GM12878 (cell line): ENCODE measurements around the gene PALD1. TPM values are rescaled to one million over a fixed set of nuclear protein-coding genes. Genes with fewer than 3 reads are reported as not detected.

ENCODE experiments used
- ASH2L ChIP-seq: fragments of 300-600, 200-600 bp; sonication (generic); IDR thresholded peaks from 2 replicates; pipeline ENCODE4 v1.6.1; 2017; ENCODE audit warnings: low read depth, mild to moderate bottlenecking, borderline replicate concordance
- ATF7 ChIP-seq: fragments of 450-650 bp; IDR thresholded peaks from 2 replicates; pipeline ENCODE4 v1.6.1; 2016; ENCODE audit warnings: low read depth, mild to moderate bottlenecking
- BCL11A ChIP-seq: IDR thresholded peaks from 2 replicates; pipeline ENCODE4 v1.6.1; 2011; ENCODE audit warnings: low read depth, low read length
- CREM ChIP-seq: IDR thresholded peaks from 2 replicates; pipeline ENCODE4 v1.6.1; 2014; ENCODE audit warnings: antibody characterized with exemption, low read depth
- EP300 ChIP-seq, 2 experiments: fragments of 150-350 bp in 1 of 2; IDR thresholded peaks; 2 replicates each; pipeline ENCODE4 v1.6.1; 2011 to 2012; ENCODE audit warnings: low read depth in 2 of 2, low read length in 2 of 2, borderline replicate concordance in 1 of 2, improper control_type of control experiment in 1 of 2, inconsistent platforms in 1 of 2; ENCODE audit not compliant: control insufficient read depth in 1 of 2
- EZH2 ChIP-seq: IDR thresholded peaks from 2 replicates; pipeline ENCODE4 v1.6.1; 2012; ENCODE audit warnings: low read depth, mild to moderate bottlenecking, control low read depth, inconsistent platforms, low read length, borderline replicate concordance; ENCODE audit not compliant: control insufficient read depth
- MAX ChIP-seq: IDR thresholded peaks from 2 replicates; pipeline ENCODE4 v1.6.1; 2012; ENCODE audit warnings: low read depth, low read length, improper control_type of control experiment
- MXI1 ChIP-seq: fragments of 150-350 bp; IDR thresholded peaks from 2 replicates; pipeline ENCODE4 v1.6.1; 2011; ENCODE audit warnings: low read depth, mild to moderate bottlenecking, inconsistent platforms, low read length, improper control_type of control experiment
- RB1 ChIP-seq: fragments of 450-650 bp; formaldehyde crosslinking; IDR thresholded peaks from 2 replicates; pipeline ENCODE4 v1.6.1; 2017; ENCODE audit warnings: mild to moderate bottlenecking, borderline replicate concordance
- RBBP5 ChIP-seq: fragments of 200-600 bp; sonication (generic); conservative IDR thresholded peaks from 2 replicates; pipeline ENCODE4 v1.6.1; 2016
- RELA ChIP-seq: fragments of 450-650 bp; IDR thresholded peaks from 2 replicates; pipeline ENCODE4 v1.8.0; 2014; ENCODE audit warnings: borderline replicate concordance; ENCODE audit not compliant: partially characterized antibody
- SMAD1 ChIP-seq: fragments of 450-650 bp; IDR thresholded peaks from 2 replicates; pipeline ENCODE4 v1.6.1; 2018; ENCODE audit warnings: mild to moderate bottlenecking, low read depth; ENCODE audit not compliant: partially characterized antibody
- STAT3 ChIP-seq: IDR thresholded peaks from 2 replicates; pipeline ENCODE4 v1.6.1; 2011; ENCODE audit warnings: low read depth, low read length, improper control_type of control experiment
- TCF12 ChIP-seq: IDR thresholded peaks from 2 replicates; pipeline ENCODE4 v1.6.1; 2011; ENCODE audit warnings: low read depth, mild to moderate bottlenecking, low read length
- USF1 ChIP-seq: IDR thresholded peaks from 2 replicates; pipeline ENCODE4 v1.6.1; 2011; ENCODE audit warnings: borderline replicate concordance, low read depth, mild to moderate bottlenecking, moderate library complexity, mixed read lengths, low read length; ENCODE audit not compliant: insufficient read depth; ENCODE audit errors: extremely low read length
- ZNF217 ChIP-seq: fragments of 450-650 bp; IDR thresholded peaks from 2 replicates; pipeline ENCODE4 v1.6.1; 2017; ENCODE audit warnings: antibody characterized with exemption, mild to moderate bottlenecking
- polyA plus RNA-seq, 11 experiments: library from polyadenylated mRNA; depleted of rRNA in 4 of 11; unstranded in 6 of 11; stranded (reverse) in 5 of 11; fragments of >200 nt; fragmentation: Nextera tagmentation in 4 of 11; fragmentation: Illumina TruSeq in 1 of 11; extraction: Ambion mirVana in 4 of 11; extraction: Trizol in 1 of 11; gene quantifications; 1 replicate in 1 of 11; 2 replicates in 10 of 11; pipeline versions ENCODE4 v1.2.1 to v1.2.3, GENCODE V29; 2011 to 2016; ENCODE audit warnings: inconsistent platforms in 2 of 11, missing spikeins in 2 of 11, low read depth in 1 of 11
- total RNA-seq, 4 experiments: library from RNA; depleted of rRNA in 3 of 4; stranded (reverse); fragments of >200 nt in 3 of 4; fragmentation: Illumina TruSeq in 1 of 4; extraction: Trizol in 1 of 4; gene quantifications; 2 replicates each; pipeline versions ENCODE4 v1.2.1 to v1.2.3, GENCODE V29; 2013 to 2021
- TF ChIP-seq, protein P1 (sequence below): fragments of 450-650 bp; IDR thresholded peaks from 2 replicates; pipeline ENCODE4 v1.6.1; 2017; ENCODE audit warnings: mild to moderate bottlenecking
- TF ChIP-seq, protein P2 (sequence below): fragments of 450-650 bp; formaldehyde crosslinking; IDR thresholded peaks from 2 replicates; pipeline ENCODE4 v1.4.0; 2020; ENCODE audit warnings: mild to moderate bottlenecking, moderate library complexity
- TF ChIP-seq, protein P3 (sequence below): IDR thresholded peaks from 2 replicates; pipeline ENCODE4 v1.6.1; 2011; ENCODE audit warnings: low read depth, low read length, improper control_type of control experiment, borderline replicate concordance
- TF ChIP-seq, protein P4 (sequence below): IDR thresholded peaks from 2 replicates; pipeline ENCODE4 v1.6.1; 2011; ENCODE audit warnings: borderline replicate concordance, low read depth, mild to moderate bottlenecking, moderate library complexity, low read length; ENCODE audit not compliant: insufficient read depth, poor library complexity, severe bottlenecking

PALD1 gene
- total and polyA plus RNA-seq, 10 of the 15 experiments (the other 5 are each of a cell fraction or from before 2014, with no cell fraction given): 0.43 to 20.9 (median 9.0) TPM

DNA sequence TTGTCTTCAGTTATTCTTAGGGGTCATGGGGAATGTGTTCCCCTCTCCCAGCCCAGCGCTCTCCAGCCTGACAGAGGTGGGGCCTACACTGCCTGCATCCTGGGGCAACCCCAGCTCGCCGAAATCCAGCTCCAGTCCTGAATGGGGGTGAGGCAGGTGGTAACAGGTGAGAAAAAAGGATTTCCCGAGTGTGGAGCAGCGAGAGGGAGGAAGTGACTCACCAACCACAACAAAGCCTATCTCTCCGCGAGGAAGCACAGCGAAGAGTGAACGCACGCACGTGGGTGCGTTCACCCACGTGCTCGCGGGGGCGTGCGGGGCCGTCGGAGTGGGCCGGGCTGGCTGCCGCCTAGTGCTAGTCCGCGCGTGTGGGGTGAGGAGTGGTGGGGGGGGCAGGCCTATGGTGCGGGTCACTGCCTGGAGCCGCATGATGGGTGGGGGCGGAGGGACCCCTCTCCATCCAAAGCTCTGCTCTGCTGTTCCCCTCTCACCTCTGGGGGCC lies 855 bp upstream of the PALD1 start (continued):
- TF ChIP-seq, protein P1, sequence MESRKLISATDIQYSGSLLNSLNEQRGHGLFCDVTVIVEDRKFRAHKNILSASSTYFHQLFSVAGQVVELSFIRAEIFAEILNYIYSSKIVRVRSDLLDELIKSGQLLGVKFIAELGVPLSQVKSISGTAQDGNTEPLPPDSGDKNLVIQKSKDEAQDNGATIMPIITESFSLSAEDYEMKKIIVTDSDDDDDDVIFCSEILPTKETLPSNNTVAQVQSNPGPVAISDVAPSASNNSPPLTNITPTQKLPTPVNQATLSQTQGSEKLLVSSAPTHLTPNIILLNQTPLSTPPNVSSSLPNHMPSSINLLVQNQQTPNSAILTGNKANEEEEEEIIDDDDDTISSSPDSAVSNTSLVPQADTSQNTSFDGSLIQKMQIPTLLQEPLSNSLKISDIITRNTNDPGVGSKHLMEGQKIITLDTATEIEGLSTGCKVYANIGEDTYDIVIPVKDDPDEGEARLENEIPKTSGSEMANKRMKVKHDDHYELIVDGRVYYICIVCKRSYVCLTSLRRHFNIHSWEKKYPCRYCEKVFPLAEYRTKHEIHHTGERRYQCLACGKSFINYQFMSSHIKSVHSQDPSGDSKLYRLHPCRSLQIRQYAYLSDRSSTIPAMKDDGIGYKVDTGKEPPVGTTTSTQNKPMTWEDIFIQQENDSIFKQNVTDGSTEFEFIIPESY: no peak
- TF ChIP-seq ATF7 (peak; percentile 88), ASH2L (no peak), EZH2 (no peak), ZNF217 (no peak), MXI1 (0 out of 2 replicates have a peak, but pooled peaks have one; percentile 27), USF1 (peak; percentile 74), TCF12 (peak; percentile 68; the same call in 1 of the 2 replicates), BCL11A (peak; percentile 73; the same call in 1 of the 2 replicates), SMAD1 (no peak), RB1 (no peak), RBBP5 (no peak), EP300 (IDR thresholded peaks at IDR 0.05; ENCODE audit: borderline replicate concordance in 1 of 2, control insufficient read depth in 1 of 2, low read depth in 2 of 2, low read length in 2 of 2) (peak in 1 of 2 experiments; percentile 61; a peak in 2 of 4 replicates), STAT3 (no peak), RELA (peak; percentile 41), CREM (peak; percentile 79; the same call in 1 of the 2 replicates), MAX (peak; percentile 67)
- TF ChIP-seq, protein P2, sequence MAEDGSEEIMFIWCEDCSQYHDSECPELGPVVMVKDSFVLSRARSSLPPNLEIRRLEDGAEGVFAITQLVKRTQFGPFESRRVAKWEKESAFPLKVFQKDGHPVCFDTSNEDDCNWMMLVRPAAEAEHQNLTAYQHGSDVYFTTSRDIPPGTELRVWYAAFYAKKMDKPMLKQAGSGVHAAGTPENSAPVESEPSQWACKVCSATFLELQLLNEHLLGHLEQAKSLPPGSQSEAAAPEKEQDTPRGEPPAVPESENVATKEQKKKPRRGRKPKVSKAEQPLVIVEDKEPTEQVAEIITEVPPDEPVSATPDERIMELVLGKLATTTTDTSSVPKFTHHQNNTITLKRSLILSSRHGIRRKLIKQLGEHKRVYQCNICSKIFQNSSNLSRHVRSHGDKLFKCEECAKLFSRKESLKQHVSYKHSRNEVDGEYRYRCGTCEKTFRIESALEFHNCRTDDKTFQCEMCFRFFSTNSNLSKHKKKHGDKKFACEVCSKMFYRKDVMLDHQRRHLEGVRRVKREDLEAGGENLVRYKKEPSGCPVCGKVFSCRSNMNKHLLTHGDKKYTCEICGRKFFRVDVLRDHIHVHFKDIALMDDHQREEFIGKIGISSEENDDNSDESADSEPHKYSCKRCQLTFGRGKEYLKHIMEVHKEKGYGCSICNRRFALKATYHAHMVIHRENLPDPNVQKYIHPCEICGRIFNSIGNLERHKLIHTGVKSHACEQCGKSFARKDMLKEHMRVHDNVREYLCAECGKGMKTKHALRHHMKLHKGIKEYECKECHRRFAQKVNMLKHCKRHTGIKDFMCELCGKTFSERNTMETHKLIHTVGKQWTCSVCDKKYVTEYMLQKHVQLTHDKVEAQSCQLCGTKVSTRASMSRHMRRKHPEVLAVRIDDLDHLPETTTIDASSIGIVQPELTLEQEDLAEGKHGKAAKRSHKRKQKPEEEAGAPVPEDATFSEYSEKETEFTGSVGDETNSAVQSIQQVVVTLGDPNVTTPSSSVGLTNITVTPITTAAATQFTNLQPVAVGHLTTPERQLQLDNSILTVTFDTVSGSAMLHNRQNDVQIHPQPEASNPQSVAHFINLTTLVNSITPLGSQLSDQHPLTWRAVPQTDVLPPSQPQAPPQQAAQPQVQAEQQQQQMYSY (CRISPR knock-in tag): no peak
- TF ChIP-seq, protein P3, sequence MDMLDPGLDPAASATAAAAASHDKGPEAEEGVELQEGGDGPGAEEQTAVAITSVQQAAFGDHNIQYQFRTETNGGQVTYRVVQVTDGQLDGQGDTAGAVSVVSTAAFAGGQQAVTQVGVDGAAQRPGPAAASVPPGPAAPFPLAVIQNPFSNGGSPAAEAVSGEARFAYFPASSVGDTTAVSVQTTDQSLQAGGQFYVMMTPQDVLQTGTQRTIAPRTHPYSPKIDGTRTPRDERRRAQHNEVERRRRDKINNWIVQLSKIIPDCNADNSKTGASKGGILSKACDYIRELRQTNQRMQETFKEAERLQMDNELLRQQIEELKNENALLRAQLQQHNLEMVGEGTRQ: peak; percentile 44; the same call in 1 of the 2 replicates
- TF ChIP-seq, protein P4, sequence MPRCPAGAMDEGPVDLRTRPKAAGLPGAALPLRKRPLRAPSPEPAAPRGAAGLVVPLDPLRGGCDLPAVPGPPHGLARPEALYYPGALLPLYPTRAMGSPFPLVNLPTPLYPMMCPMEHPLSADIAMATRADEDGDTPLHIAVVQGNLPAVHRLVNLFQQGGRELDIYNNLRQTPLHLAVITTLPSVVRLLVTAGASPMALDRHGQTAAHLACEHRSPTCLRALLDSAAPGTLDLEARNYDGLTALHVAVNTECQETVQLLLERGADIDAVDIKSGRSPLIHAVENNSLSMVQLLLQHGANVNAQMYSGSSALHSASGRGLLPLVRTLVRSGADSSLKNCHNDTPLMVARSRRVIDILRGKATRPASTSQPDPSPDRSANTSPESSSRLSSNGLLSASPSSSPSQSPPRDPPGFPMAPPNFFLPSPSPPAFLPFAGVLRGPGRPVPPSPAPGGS: no peak
